ENCODE data around the gene SNED1.

The SNED1 gene

DNA sequence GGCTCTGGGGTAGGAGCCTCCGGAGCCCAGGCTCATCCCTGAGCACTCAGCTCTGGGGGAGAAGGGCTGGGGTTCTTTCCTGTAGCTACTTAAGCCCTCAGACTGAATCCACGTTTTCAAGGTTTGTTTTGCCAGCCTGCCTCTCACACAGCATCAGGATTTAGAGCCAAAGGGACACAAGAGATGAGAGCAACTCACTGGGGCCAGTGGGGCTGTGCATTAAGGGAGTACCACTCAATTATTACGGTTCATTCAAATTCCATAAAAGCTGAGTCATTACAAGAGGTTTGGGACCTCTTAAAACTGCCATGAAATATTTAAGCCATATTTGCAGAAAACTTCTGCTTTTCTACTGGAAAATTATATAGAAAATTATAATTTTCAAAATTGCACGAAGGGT lies 17.1 kb upstream of the SNED1 start:
- TF ChIP-seq POLR2AphosphoS5 (IDR thresholded peaks at IDR 0.05; ENCODE audit: low read depth, low read length): no peak
- no peak for TF ChIP-seq SIN3A (IDR thresholded peaks at IDR 0.05; ENCODE audit: borderline replicate concordance, insufficient read depth, low read length)
- TF ChIP-seq TAF1 (IDR thresholded peaks at IDR 0.05; ENCODE audit: borderline replicate concordance, insufficient read depth, low read length): no peak
- no peak for TF ChIP-seq FOXP2 (optimal IDR thresholded peaks at IDR 0.05; ENCODE audit: borderline replicate concordance, extremely low read depth, extremely low read length, insufficient read depth)
- TF ChIP-seq, protein P1, sequence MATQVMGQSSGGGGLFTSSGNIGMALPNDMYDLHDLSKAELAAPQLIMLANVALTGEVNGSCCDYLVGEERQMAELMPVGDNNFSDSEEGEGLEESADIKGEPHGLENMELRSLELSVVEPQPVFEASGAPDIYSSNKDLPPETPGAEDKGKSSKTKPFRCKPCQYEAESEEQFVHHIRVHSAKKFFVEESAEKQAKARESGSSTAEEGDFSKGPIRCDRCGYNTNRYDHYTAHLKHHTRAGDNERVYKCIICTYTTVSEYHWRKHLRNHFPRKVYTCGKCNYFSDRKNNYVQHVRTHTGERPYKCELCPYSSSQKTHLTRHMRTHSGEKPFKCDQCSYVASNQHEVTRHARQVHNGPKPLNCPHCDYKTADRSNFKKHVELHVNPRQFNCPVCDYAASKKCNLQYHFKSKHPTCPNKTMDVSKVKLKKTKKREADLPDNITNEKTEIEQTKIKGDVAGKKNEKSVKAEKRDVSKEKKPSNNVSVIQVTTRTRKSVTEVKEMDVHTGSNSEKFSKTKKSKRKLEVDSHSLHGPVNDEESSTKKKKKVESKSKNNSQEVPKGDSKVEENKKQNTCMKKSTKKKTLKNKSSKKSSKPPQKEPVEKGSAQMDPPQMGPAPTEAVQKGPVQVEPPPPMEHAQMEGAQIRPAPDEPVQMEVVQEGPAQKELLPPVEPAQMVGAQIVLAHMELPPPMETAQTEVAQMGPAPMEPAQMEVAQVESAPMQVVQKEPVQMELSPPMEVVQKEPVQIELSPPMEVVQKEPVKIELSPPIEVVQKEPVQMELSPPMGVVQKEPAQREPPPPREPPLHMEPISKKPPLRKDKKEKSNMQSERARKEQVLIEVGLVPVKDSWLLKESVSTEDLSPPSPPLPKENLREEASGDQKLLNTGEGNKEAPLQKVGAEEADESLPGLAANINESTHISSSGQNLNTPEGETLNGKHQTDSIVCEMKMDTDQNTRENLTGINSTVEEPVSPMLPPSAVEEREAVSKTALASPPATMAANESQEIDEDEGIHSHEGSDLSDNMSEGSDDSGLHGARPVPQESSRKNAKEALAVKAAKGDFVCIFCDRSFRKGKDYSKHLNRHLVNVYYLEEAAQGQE (IDR thresholded peaks at IDR 0.05; ENCODE audit: insufficient read depth in 1 of 2, low read depth in 2 of 2, low read length in 2 of 2): no peak

- TF ChIP-seq TAF1 (IDR thresholded peaks at IDR 0.05; ENCODE audit: borderline replicate concordance, insufficient read depth, low read length) (no peak), POLR2AphosphoS5 (IDR thresholded peaks at IDR 0.05; ENCODE audit: low read depth, low read length) (no peak), FOXP2 (optimal IDR thresholded peaks at IDR 0.05; ENCODE audit: borderline replicate concordance, extremely low read depth, extremely low read length, insufficient read depth) (no peak), SIN3A (IDR thresholded peaks at IDR 0.05; ENCODE audit: borderline replicate concordance, insufficient read depth, low read length) (no peak)
- TF ChIP-seq, protein P1 (IDR thresholded peaks at IDR 0.05; ENCODE audit: insufficient read depth in 1 of 2, low read depth in 2 of 2, low read length in 2 of 2): no peak
Measured at GRCh38 chr2:240981871-240982800, 16.3 kb upstream of the SNED1 start.

DNA sequence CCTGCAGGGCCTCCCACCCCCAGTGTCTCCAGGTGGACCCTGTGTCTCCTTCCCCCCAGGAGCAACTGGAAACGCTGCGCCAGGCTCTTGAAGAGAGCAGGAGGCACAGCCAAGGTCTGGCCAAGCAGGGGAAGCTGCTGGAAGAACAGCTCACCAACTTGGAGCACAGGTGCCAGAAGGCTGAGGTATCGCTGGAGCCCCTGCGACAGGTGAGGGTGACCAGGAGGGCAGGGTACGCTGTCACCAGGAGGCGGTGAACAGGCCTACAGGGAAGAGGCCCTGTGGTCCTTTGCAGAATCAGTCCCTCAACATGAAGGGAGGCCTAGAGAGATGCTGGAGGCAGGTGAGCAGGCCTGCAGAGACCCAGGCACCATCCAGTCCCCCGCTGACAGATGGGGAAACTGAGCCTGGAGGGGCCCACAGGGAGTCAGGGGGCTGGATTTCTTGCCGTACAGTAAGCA lies 15.6 kb upstream of the SNED1 start:
- no peak for TF ChIP-seq TAF1 (IDR thresholded peaks at IDR 0.05; ENCODE audit: borderline replicate concordance, insufficient read depth, low read length)
- TF ChIP-seq POLR2AphosphoS5 (IDR thresholded peaks at IDR 0.05; ENCODE audit: low read depth, low read length): no peak
- no peak for TF ChIP-seq FOXP2 (optimal IDR thresholded peaks at IDR 0.05; ENCODE audit: borderline replicate concordance, extremely low read depth, extremely low read length, insufficient read depth)
- TF ChIP-seq SIN3A (IDR thresholded peaks at IDR 0.05; ENCODE audit: borderline replicate concordance, insufficient read depth, low read length): no peak
- TF ChIP-seq, protein P1 (IDR thresholded peaks at IDR 0.05; ENCODE audit: insufficient read depth in 1 of 2, low read depth in 2 of 2, low read length in 2 of 2): no peak

DNA sequence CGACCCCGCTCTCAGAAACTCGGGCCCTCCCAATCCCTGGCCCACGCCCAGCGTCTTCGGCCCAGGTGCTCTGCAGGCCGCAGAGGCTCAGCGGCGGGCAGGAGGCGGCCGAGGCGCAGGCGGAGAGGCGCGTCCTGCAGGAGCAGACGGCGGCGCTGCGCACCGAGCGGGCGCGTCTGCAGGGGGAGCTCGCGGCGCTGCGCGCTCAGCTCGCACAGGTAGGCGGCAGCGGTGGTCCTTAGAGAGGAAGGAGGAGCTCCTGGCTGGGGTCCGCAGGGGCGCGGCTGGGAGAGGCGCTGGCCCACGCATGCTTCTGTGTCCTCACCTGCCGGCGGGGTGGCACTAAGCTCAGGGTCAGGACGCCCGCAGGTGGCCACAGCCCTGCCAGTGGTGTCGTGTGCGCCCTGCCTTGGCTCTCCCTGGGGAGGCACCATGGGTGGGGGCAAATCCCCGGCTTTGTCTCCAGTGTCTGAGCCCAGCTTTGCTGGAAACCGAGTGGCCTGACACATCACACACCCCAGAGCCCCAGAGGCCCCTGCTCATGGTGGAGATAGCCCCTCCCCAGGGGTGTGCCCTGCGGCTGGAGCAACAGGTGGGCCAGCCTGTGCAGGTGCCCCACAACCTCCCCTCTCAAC lies 14.9 kb upstream of the SNED1 start:
- no peak for TF ChIP-seq TAF1 (IDR thresholded peaks at IDR 0.05; ENCODE audit: borderline replicate concordance, insufficient read depth, low read length)
- TF ChIP-seq, protein P1 (IDR thresholded peaks at IDR 0.05; ENCODE audit: insufficient read depth in 1 of 2, low read depth in 2 of 2, low read length in 2 of 2): no peak
- TF ChIP-seq SIN3A (IDR thresholded peaks at IDR 0.05; ENCODE audit: borderline replicate concordance, insufficient read depth, low read length): no peak
- no peak for TF ChIP-seq FOXP2 (optimal IDR thresholded peaks at IDR 0.05; ENCODE audit: borderline replicate concordance, extremely low read depth, extremely low read length, insufficient read depth)
- no peak for TF ChIP-seq POLR2AphosphoS5 (IDR thresholded peaks at IDR 0.05; ENCODE audit: low read depth, low read length)
